Testis (tissue), 2 donors: ENCODE results near the gene DSN1.

Experiments used
- CTCF ChIP-seq, 3 experiments: fragments of 450-650 bp in 2 of 3; fragments of 200-600 bp in 1 of 3; sonication (generic) in 1 of 3; IDR thresholded peaks; one replicate each; pipeline ENCODE4 v1.5.1; 2016 to 2019; ENCODE audit warnings: antibody characterized with exemption in 3 of 3, mild to moderate bottlenecking in 2 of 3, moderate library complexity in 1 of 3
- POLR2A ChIP-seq: fragments of 450-650 bp; IDR thresholded peaks from one replicate; pipeline ENCODE4 v1.6.1; 2017; ENCODE audit warnings: antibody characterized with exemption, mild to moderate bottlenecking, moderate library complexity

- TF ChIP-seq CTCF (IDR thresholded peaks at IDR 0.05) (no peak), POLR2A (no peak)
Measured at GRCh38 chr20:36784900-36785299, 11.3 kb upstream of the DSN1 start.
